ENCODE data around the gene PRXL2B. TPM values are rescaled to one million over a fixed set of nuclear protein-coding genes. Genes with fewer than 3 reads are reported as not detected.
"Not testable (repeated sequence)": the region's sequence is repeated elsewhere in the genome, so short reads cannot be mapped to it uniquely, and the experiment has no call there.

Gene PRXL2B
- total and polyA plus RNA-seq, 3 donors from 2014 or later = 16.5 to 25.1 (median 20.9) TPM

- Histone ChIP-seq H3K4me1 (peaks cover 25% of the 10 kb centered on the region), H3K27ac (no peak overlapping the region), H3K4me3 (no peak overlapping the region), H3K36me3 (ENCODE audit: low read depth, missing control alignments) (no peaks in the 10 kb centered on the region), H3K9me3 (no peaks in the 10 kb centered on the region), H3K27me3 (no peaks in the 10 kb centered on the region)
- intact Hi-C loops (cut with DNase I; ENCODE audit: low total_unique reads) = no loop called here
- WGBS, 2 donors = 93% methylated on average over 15 to 26 of the region's 26 CpGs
- no peak for DNase-seq
- TF ChIP-seq POLR2A (IDR thresholded peaks at IDR 0.05) = no peak
- TF ChIP-seq CTCF (IDR thresholded peaks at IDR 0.05) = no peak
Measured at GRCh38 chr1:2552189-2552588, 34.4 kb upstream of the PRXL2B start.

GRCh38 chr1:2553076-2553475, 33.5 kb upstream of the PRXL2B start:
- DNase-seq; H3K9me3 ChIP-seq; intact Hi-C loops (cut with DNase I; ENCODE audit: low total_unique reads); H3K27ac ChIP-seq; H3K4me3 ChIP-seq; H3K36me3 ChIP-seq (ENCODE audit: low read depth, missing control alignments); H3K27me3 ChIP-seq: not testable (repeated sequence)
- H3K4me1 ChIP-seq = peaks cover 22% of the 10 kb centered on the region
- 74 to 86% methylated on average over 3 to 9 of the region's 9 CpGs for WGBS, 2 donors

GRCh38 chr1:2553871-2554620, 32.5 kb upstream of the PRXL2B start:
- Histone ChIP-seq H3K27me3 (no peaks in the 10 kb centered on the region), H3K9me3 (no peaks in the 10 kb centered on the region), H3K4me1 (peaks cover 15% of the 10 kb centered on the region), H3K36me3 (ENCODE audit: low read depth, missing control alignments) (no peaks in the 10 kb centered on the region), H3K27ac (no peak overlapping the region), H3K4me3 (no peak overlapping the region)
- TF ChIP-seq CTCF (IDR thresholded peaks at IDR 0.05) (no peak), POLR2A (IDR thresholded peaks at IDR 0.05) (no peak)
- intact Hi-C loops (cut with DNase I; ENCODE audit: low total_unique reads) = no loop called here
- 83 to 86% methylated on average over 13 to 30 of the region's 30 CpGs for WGBS, 2 donors
- DNase-seq = no peak

GRCh38 chr1:2554621-2555387, 31.8 kb upstream of the PRXL2B start:
- intact Hi-C loops (cut with DNase I; ENCODE audit: low total_unique reads) = no loop called here
- Histone ChIP-seq H3K27ac (peak overlapping the region; percentile 88 to 92), H3K4me1 (peaks cover 12% of the 10 kb centered on the region), H3K36me3 (ENCODE audit: low read depth, missing control alignments) (no peaks in the 10 kb centered on the region), H3K27me3 (no peaks in the 10 kb centered on the region), H3K9me3 (no peaks in the 10 kb centered on the region), H3K4me3 (no peak overlapping the region)
- peak in 2 of 3 experiments; percentile 23 to 26 for TF ChIP-seq CTCF (IDR thresholded peaks at IDR 0.05)
- no peak for TF ChIP-seq POLR2A (IDR thresholded peaks at IDR 0.05)
- WGBS, 2 donors = 66 to 84% methylated on average over 9 to 19 of the region's 19 CpGs
- DNase-seq = no peak

GRCh38 chr1:2555634-2556276, 30.8 kb upstream of the PRXL2B start:
- peaks cover 12% of the 10 kb centered on the region for H3K4me1 ChIP-seq
- no peak for TF ChIP-seq CTCF (IDR thresholded peaks at IDR 0.05)
- peak; percentile 53 for TF ChIP-seq POLR2A (IDR thresholded peaks at IDR 0.05)
- no peaks in the 10 kb centered on the region for H3K27me3 ChIP-seq
- peak; percentile 86 for DNase-seq
- peak overlapping the region; percentile 88 to 92 for H3K27ac ChIP-seq
- 42 to 58% methylated on average over 11 to 18 of the region's 26 CpGs for WGBS, 2 donors
- no peaks in the 10 kb centered on the region for H3K36me3 ChIP-seq (ENCODE audit: low read depth, missing control alignments)
- H3K4me3 ChIP-seq = peak overlapping the region; percentile 56 to 58
- no peaks in the 10 kb centered on the region for H3K9me3 ChIP-seq
- intact Hi-C loops (cut with DNase I; ENCODE audit: low total_unique reads) = no loop called here
